Breast epithelium (tissue), 3 donors: ENCODE measurements around the gene PBXIP1.

Source experiments
- POLR2A ChIP-seq: fragments of 450-650 bp; IDR thresholded peaks from one replicate; pipeline ENCODE4 v1.6.1; 2016; ENCODE audit warnings: antibody characterized with exemption, mild to moderate bottlenecking, moderate library complexity
- POLR2AphosphoS5 ChIP-seq, 3 donors: sonication (generic); formaldehyde crosslinking; IDR thresholded peaks; one replicate each; pipeline ENCODE4 v1.6.1; 2017; ENCODE audit warnings: antibody characterized with exemption in 3 of 3
- TF ChIP-seq, protein P1 (sequence below), 3 donors: fragments of 450-650 bp; IDR thresholded peaks; one replicate each; pipeline ENCODE4 v1.5.1; 2016 to 2017; ENCODE audit warnings: antibody characterized with exemption in 3 of 3, mild to moderate bottlenecking in 3 of 3, moderate library complexity in 3 of 3

DNA sequence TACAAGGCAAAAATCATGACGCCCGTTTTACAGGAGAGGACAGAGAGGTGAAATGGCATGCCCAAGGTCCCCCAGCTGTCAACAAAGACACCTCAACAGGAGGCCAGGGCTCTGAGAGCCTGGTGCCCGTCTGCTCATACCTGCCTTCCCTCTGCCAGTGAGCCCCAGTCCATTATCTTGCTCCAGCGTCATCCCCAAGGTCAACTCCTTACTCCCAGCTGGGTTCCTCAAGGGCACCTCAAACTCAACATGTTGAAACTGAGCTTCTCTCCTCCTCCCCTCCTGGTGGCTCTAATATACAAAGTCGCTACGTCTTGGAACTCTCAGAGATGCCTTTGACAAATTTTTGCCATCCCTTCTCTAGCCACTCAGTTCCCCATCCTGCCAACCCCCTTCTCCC lies 3.2 kb downstream of the PBXIP1 start:
- TF ChIP-seq POLR2A, result no peak
- TF ChIP-seq, protein P1, sequence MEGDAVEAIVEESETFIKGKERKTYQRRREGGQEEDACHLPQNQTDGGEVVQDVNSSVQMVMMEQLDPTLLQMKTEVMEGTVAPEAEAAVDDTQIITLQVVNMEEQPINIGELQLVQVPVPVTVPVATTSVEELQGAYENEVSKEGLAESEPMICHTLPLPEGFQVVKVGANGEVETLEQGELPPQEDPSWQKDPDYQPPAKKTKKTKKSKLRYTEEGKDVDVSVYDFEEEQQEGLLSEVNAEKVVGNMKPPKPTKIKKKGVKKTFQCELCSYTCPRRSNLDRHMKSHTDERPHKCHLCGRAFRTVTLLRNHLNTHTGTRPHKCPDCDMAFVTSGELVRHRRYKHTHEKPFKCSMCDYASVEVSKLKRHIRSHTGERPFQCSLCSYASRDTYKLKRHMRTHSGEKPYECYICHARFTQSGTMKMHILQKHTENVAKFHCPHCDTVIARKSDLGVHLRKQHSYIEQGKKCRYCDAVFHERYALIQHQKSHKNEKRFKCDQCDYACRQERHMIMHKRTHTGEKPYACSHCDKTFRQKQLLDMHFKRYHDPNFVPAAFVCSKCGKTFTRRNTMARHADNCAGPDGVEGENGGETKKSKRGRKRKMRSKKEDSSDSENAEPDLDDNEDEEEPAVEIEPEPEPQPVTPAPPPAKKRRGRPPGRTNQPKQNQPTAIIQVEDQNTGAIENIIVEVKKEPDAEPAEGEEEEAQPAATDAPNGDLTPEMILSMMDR (IDR thresholded peaks at IDR 0.05), result no peak
- TF ChIP-seq POLR2AphosphoS5 (IDR thresholded peaks at IDR 0.05), result no peak
